Measurements from ENCODE around the gene GABARAP. TPM values are rescaled to one million over a fixed set of nuclear protein-coding genes. Genes with fewer than 3 reads are reported as not detected.
A peak's percentile ranks its signal among the peaks of the same experiment; 100 is the strongest.

Gene GABARAP
- total RNA-seq, 2 donors from 2014 or later, result 264 to 317 TPM

GRCh38 chr17:7253082-7253481 lies 10.8 kb upstream of the GABARAP start:
- Histone ChIP-seq H3K27ac (ENCODE audit: low read depth, low read length) (peak overlapping the region; percentile 98), H3K4me1 (ENCODE audit: control insufficient read depth, insufficient read depth, low read length) (no peaks in the 10 kb centered on the region), H3K9me3 (ENCODE audit: control insufficient read depth, low read length) (no peaks in the 10 kb centered on the region), H3K9ac (ENCODE audit: extremely low read depth, low read length, poor library complexity, severe bottlenecking) (peak overlapping the region; percentile 90), H3K27me3 (ENCODE audit: control insufficient read depth, insufficient read depth, low read length, poor library complexity, severe bottlenecking) (no peaks in the 10 kb centered on the region), H3K36me3 (ENCODE audit: control insufficient read depth, insufficient read depth, low read length) (peaks cover 26% of the 10 kb centered on the region), H3K4me3 (ENCODE audit: low read length) (peak overlapping the region; percentile 94)
- 89% methylated on average over 5 of the region's 5 CpGs for WGBS, 2 experiments (ENCODE audit: insufficient coverage in 1 of 2, insufficient read length in 1 of 2)
- Mint-ChIP-seq H3K9me3 (no peaks in the 10 kb centered on the region), H3K4me3 (peak overlapping the region; percentile 91), H3K27ac (peak overlapping the region; percentile 100), H3K36me3 (ENCODE audit: low read depth) (peaks cover 29% of the 10 kb centered on the region), H3K27me3 (ENCODE audit: insufficient read depth) (no peaks in the 10 kb centered on the region), H3K4me1 (peaks cover 25% of the 10 kb centered on the region)
- TF ChIP-seq, protein P1, sequence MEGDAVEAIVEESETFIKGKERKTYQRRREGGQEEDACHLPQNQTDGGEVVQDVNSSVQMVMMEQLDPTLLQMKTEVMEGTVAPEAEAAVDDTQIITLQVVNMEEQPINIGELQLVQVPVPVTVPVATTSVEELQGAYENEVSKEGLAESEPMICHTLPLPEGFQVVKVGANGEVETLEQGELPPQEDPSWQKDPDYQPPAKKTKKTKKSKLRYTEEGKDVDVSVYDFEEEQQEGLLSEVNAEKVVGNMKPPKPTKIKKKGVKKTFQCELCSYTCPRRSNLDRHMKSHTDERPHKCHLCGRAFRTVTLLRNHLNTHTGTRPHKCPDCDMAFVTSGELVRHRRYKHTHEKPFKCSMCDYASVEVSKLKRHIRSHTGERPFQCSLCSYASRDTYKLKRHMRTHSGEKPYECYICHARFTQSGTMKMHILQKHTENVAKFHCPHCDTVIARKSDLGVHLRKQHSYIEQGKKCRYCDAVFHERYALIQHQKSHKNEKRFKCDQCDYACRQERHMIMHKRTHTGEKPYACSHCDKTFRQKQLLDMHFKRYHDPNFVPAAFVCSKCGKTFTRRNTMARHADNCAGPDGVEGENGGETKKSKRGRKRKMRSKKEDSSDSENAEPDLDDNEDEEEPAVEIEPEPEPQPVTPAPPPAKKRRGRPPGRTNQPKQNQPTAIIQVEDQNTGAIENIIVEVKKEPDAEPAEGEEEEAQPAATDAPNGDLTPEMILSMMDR (conservative IDR thresholded peaks at IDR 0.05), result no peak
- DNase-seq, result no peak

DNA sequence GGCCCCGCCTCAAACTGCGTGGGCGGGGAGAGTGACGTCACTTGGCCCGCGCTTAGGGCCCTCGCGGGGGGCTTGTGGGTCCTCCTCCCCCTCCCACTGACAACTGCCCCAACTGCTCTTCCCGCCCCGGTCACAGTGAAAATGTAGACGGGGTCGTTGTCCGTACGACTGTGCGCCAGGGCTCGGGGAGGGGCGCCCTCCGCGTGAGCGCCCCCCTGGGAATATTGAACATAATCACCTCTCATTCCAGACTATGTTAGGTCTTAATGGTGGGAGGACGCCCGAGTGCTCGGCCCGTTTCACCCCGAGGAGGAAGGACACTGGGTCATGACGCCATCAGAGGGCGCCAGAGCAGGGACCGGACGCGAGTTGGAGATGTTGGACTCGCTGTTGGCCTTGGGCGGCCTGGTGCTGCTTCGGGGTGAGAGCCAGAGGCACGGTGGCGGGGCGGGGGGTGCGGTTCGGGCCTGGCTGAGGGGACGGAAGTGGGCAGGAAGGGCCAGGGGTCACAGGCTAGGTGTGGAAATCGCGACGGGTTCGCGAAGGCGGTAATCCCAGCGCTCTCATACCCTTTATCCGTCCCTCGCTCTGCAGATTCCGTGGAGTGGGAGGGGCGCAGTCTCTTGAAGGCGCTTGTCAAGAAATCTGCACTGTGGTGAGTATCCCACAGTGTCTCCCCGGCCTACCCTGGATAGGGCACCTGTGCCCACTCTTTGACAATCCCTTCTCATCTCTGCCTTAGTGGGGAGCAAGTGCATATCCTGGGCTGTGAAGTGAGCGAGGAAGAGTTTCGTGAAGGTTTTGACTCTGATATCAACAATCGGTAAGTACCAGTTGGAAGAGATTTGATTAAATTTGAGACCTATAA lies 10.2 kb upstream of the GABARAP start, which contains the start of gene ELP5:
Gene ELP5, plus strand, starts transcription at position 40 of the 868 bp plus-strand sequence. Its CDS starts 336 bp downstream, at position 376.
- peak within 1 kb of the TSS; percentile 94 for H3K4me3 ChIP-seq (ENCODE audit: low read length)
- H3K27me3 Mint-ChIP-seq (ENCODE audit: insufficient read depth), result no peaks in the 10 kb centered on the region
- 2 to 3% methylated on average over 24 to 55 of the region's 55 CpGs for WGBS, 2 experiments (ENCODE audit: insufficient coverage in 1 of 2, insufficient read length in 1 of 2)
- peak within 1 kb of the TSS; percentile 90 for H3K9ac ChIP-seq (ENCODE audit: extremely low read depth, low read length, poor library complexity, severe bottlenecking)
- H3K27me3 ChIP-seq (ENCODE audit: control insufficient read depth, insufficient read depth, low read length, poor library complexity, severe bottlenecking), result no peaks in the 10 kb centered on the region
- H3K36me3 Mint-ChIP-seq (ENCODE audit: low read depth), result peaks cover 29% of the 10 kb centered on the region
- H3K4me1 ChIP-seq (ENCODE audit: control insufficient read depth, insufficient read depth, low read length), result no peaks in the 10 kb centered on the region
- peak within 1 kb of the TSS; percentile 100 for H3K27ac Mint-ChIP-seq
- H3K4me1 Mint-ChIP-seq, result peaks cover 25% of the 10 kb centered on the region
- H3K9me3 Mint-ChIP-seq, result no peaks in the 10 kb centered on the region
- H3K36me3 ChIP-seq (ENCODE audit: control insufficient read depth, insufficient read depth, low read length), result peaks cover 26% of the 10 kb centered on the region
- H3K9me3 ChIP-seq (ENCODE audit: control insufficient read depth, low read length), result no peaks in the 10 kb centered on the region
- TF ChIP-seq, protein P1 (conservative IDR thresholded peaks at IDR 0.05), result peak; percentile 24
- peak within 1 kb of the TSS; percentile 98 for H3K27ac ChIP-seq (ENCODE audit: low read depth, low read length)
- DNase-seq, result peak; percentile 99
- peak within 1 kb of the TSS; percentile 91 for H3K4me3 Mint-ChIP-seq

GRCh38 chr17:7251661-7252175 lies 9.5 kb upstream of the GABARAP start, which contains the start of gene CTDNEP1:
CTDNEP1 (minus strand) TSS chr17:7251734; CDS start chr17:7251296, 438 bp downstream.
- Mint-ChIP-seq H3K4me3 (peak within 1 kb of the TSS; percentile 91), H3K9me3 (no peaks in the 10 kb centered on the region), H3K27me3 (ENCODE audit: insufficient read depth) (no peaks in the 10 kb centered on the region), H3K4me1 (peaks cover 25% of the 10 kb centered on the region), H3K36me3 (ENCODE audit: low read depth) (peaks cover 26% of the 10 kb centered on the region), H3K27ac (peak within 1 kb of the TSS; percentile 100)
- Histone ChIP-seq H3K27ac (ENCODE audit: low read depth, low read length) (peak within 1 kb of the TSS; percentile 98), H3K27me3 (ENCODE audit: control insufficient read depth, insufficient read depth, low read length, poor library complexity, severe bottlenecking) (no peaks in the 10 kb centered on the region), H3K36me3 (ENCODE audit: control insufficient read depth, insufficient read depth, low read length) (peaks cover 30% of the 10 kb centered on the region), H3K4me1 (ENCODE audit: control insufficient read depth, insufficient read depth, low read length) (no peaks in the 10 kb centered on the region), H3K9me3 (ENCODE audit: control insufficient read depth, low read length) (no peaks in the 10 kb centered on the region), H3K4me3 (ENCODE audit: low read length) (peak within 1 kb of the TSS; percentile 94), H3K9ac (ENCODE audit: extremely low read depth, low read length, poor library complexity, severe bottlenecking) (peak within 1 kb of the TSS; percentile 90)
- WGBS, 2 experiments (ENCODE audit: insufficient coverage in 1 of 2, insufficient read length in 1 of 2), result 0% methylated on average over 15 to 41 of the region's 41 CpGs
- TF ChIP-seq, protein P1 (conservative IDR thresholded peaks at IDR 0.05), result no peak
- DNase-seq, result peak; percentile 100

Measured in endodermal cell (in vitro differentiated cells).